HG03460 (cell line): Measurements from ENCODE around the gene CFAP74.

Experiments
- ATAC-seq: cut with Tn5 transposase; IDR thresholded peaks from one replicate; pipeline ENCODE4 v1.9.1; 2021; ENCODE audit not compliant: unreplicated experiment

Gene CFAP74

GRCh38 chr1:2042830-2043773, 39.5 kb upstream of the CFAP74 start:
- ATAC-seq: no peak

- ATAC-seq: no peak
These were observed 38.3 kb upstream of the CFAP74 start for GRCh38 chr1:2041887-2042286.

- ATAC-seq: no peak
These were observed 37.7 kb upstream of the CFAP74 start for GRCh38 chr1:2041305-2041704.

- no peak for ATAC-seq
These were observed 35.7 kb upstream of the CFAP74 start for GRCh38 chr1:2039251-2039650.

- no peak for ATAC-seq
These were observed 34.6 kb upstream of the CFAP74 start for GRCh38 chr1:2038229-2038628.

GRCh38 chr1:2037314-2037979, 33.9 kb upstream of the CFAP74 start:
- ATAC-seq: no peak

- no peak for ATAC-seq
These were observed 32.7 kb upstream of the CFAP74 start for GRCh38 chr1:2036287-2036686.

GRCh38 chr1:2033165-2033564, 29.6 kb upstream of the CFAP74 start:
- no peak for ATAC-seq

GRCh38 chr1:2032737-2033136, 29.2 kb upstream of the CFAP74 start:
- ATAC-seq: no peak

GRCh38 chr1:2031546-2032540, 28.3 kb upstream of the CFAP74 start:
- ATAC-seq: no peak

- no peak for ATAC-seq
These were observed 26.7 kb upstream of the CFAP74 start for GRCh38 chr1:2030076-2030871.

GRCh38 chr1:2029561-2029960, 26.0 kb upstream of the CFAP74 start:
- no peak for ATAC-seq

GRCh38 chr1:2028870-2029560, 25.4 kb upstream of the CFAP74 start:
- ATAC-seq: no peak

GRCh38 chr1:2027961-2028583, 24.5 kb upstream of the CFAP74 start:
- no peak for ATAC-seq

- ATAC-seq: no peak
These were observed 21.9 kb upstream of the CFAP74 start for GRCh38 chr1:2025491-2025981.

GRCh38 chr1:2024887-2025286, 21.3 kb upstream of the CFAP74 start:
- no peak for ATAC-seq

- ATAC-seq: no peak
These were observed 20.9 kb upstream of the CFAP74 start for GRCh38 chr1:2024451-2024850.

GRCh38 chr1:2023187-2023586, 19.6 kb upstream of the CFAP74 start:
- no peak for ATAC-seq
